NT2/D1 (cell line): ENCODE measurements around the gene IL16.

Experiments
- DNase-seq: peaks from one replicate; pipeline ENCODE4 v3.0.0-alpha.2; 2011; ENCODE audit warnings: low read depth, low spot score
- H3K27me3 ChIP-seq: 2 replicates; pipeline ENCODE4 v1.6.0; 2011; ENCODE audit warnings: mild to moderate bottlenecking; ENCODE audit not compliant: insufficient read length, insufficient read depth
- H3K36me3 ChIP-seq: 2 replicates; pipeline ENCODE4 v1.6.1; 2011; ENCODE audit warnings: mild to moderate bottlenecking, low read length, mixed read lengths; ENCODE audit not compliant: insufficient read depth, insufficient read length
- H3K4me1 ChIP-seq: 2 replicates; pipeline ENCODE4 v1.5.1; 2011; ENCODE audit not compliant: insufficient read depth, insufficient read length
- H3K4me3 ChIP-seq: 2 replicates; pipeline ENCODE4 v1.5.1; 2011; ENCODE audit warnings: low read depth; ENCODE audit not compliant: insufficient read length
- H3K9ac ChIP-seq: 2 replicates; pipeline ENCODE4 v1.6.0; 2011; ENCODE audit warnings: low read depth; ENCODE audit not compliant: insufficient read length
- H3K9me3 ChIP-seq: 2 replicates; pipeline ENCODE4 v1.5.1; 2011; ENCODE audit warnings: mild to moderate bottlenecking, low read length; ENCODE audit not compliant: insufficient read depth
- SUZ12 ChIP-seq: IDR thresholded peaks from 2 replicates; pipeline ENCODE4 v1.6.1; 2011; ENCODE audit not compliant: insufficient read length, insufficient read depth; ENCODE audit errors: extremely low read depth
- YY1 ChIP-seq: IDR thresholded peaks from 2 replicates; pipeline ENCODE4 v1.6.1; 2011; ENCODE audit not compliant: insufficient read length, insufficient read depth
- ZNF274 ChIP-seq: IDR thresholded peaks from 2 replicates; pipeline ENCODE4 v1.6.1; 2011; ENCODE audit warnings: mild to moderate bottlenecking, low read depth, low read length

The IL16 gene

DNA sequence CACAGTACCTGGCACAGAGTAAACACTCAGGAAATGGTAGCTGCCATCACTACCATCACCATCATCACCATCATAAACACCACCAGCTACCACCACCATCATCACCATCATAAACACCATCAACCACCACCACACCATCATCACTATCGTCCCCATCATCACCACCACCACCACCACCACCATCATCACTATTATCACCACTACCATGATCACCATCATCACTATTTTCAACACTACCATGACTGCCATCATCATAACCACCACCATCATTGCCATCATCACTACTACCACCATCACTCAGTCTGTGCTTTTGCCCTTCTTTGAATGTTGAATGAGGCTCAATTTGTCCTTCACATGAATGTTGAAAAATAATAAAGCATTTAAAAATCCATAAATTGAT, 21.2 kb upstream of the IL16 start:
- no peaks in the 10 kb centered on the region for H3K36me3 ChIP-seq
- no peaks in the 10 kb centered on the region for H3K9me3 ChIP-seq
- no peak overlapping the region for H3K4me3 ChIP-seq
- TF ChIP-seq SUZ12 (no peak), YY1 (no peak), ZNF274 (no peak)
- H3K27me3 ChIP-seq, result no peaks in the 10 kb centered on the region
- DNase-seq, result no peak
- H3K9ac ChIP-seq, result no peak overlapping the region
- H3K4me1 ChIP-seq, result no peaks in the 10 kb centered on the region

DNA sequence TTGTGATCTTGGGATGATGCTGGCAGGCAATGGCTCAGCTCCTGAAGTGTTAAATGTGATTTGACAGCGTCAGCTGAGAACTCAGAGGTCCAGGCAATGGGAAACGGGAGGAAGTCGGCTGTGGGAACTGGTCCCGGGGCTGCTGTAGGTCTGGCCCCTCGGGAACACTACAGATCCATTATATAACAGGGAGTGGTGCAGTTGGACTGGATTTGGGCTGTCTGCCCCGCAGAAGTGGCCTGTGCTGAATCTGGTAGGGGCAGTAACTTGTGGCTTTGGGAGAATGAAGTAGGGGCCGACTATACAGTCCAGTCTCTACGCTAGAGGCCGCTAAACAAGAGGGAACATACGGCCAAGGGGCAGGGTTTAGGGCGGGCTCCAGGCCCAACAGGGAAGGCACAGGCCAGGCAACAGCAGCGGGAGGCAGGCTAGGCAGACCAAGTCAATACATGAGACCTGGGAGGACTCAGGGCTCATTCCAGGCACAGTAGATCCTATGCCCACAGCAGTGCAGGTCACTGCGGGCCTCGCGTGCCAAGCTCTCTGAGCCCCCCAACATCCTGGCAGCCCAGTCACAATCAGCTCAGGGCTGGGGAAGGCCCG, 20.3 kb upstream of the IL16 start:
- TF ChIP-seq YY1 (no peak), SUZ12 (no peak), ZNF274 (no peak)
- no peaks in the 10 kb centered on the region for H3K36me3 ChIP-seq
- no peaks in the 10 kb centered on the region for H3K9me3 ChIP-seq
- no peak overlapping the region for H3K9ac ChIP-seq
- no peaks in the 10 kb centered on the region for H3K27me3 ChIP-seq
- DNase-seq, result no peak
- H3K4me3 ChIP-seq, result no peak overlapping the region
- H3K4me1 ChIP-seq, result no peaks in the 10 kb centered on the region

DNA sequence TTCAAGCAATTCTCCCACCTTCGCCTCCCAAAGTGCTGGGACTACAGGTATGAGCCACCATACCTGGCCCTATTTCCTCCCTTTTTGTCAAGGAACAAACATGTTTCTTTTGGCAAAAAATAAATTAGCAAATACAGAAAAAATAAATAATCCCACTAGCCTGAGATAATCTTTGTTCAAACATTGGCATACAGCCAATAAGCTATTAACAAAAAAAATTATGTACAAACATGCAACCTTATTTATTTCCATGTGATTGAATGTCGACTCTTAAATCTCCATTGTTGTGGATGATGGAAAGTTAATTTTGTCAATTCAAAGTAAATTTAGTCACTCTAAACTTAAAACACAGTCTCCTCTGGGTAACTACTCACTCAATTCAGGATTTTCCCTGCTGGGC, 18.3 kb upstream of the IL16 start:
- Histone ChIP-seq H3K4me1 (no peaks in the 10 kb centered on the region), H3K9me3 (no peaks in the 10 kb centered on the region)
- DNase-seq, result no peak

DNA sequence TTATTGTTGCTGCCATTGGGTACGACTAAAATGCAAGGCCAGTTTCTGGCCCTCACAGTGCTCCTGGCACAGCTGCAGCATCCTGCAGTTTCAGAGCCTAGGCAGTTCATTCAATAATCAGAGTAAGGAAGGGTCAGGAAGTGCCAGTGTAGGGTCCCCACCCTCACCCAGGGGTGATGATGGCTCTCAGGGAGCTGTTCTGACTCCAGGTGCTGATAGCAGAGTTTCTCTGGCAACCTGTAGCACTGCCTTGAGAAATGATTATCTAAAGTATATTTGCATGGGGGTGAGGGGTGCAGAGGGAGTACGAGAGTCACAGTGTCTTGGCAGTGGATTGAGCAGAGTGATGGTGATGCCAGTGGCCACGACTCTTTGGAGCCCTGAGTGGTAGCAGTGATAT, 15.5 kb upstream of the IL16 start:
- TF ChIP-seq YY1 (no peak), ZNF274 (no peak), SUZ12 (no peak)
- Histone ChIP-seq H3K4me3 (no peak overlapping the region), H3K36me3 (no peaks in the 10 kb centered on the region), H3K27me3 (no peaks in the 10 kb centered on the region), H3K4me1 (no peaks in the 10 kb centered on the region), H3K9ac (no peak overlapping the region), H3K9me3 (no peaks in the 10 kb centered on the region)
- DNase-seq, result no peak

More for the DNA sequence above, 18.3 kb upstream of the IL16 start:
- TF ChIP-seq ZNF274 (no peak), YY1 (no peak), SUZ12 (no peak)
- Histone ChIP-seq H3K36me3 (no peaks in the 10 kb centered on the region), H3K27me3 (no peaks in the 10 kb centered on the region), H3K9ac (no peak overlapping the region), H3K4me3 (no peak overlapping the region)

DNA sequence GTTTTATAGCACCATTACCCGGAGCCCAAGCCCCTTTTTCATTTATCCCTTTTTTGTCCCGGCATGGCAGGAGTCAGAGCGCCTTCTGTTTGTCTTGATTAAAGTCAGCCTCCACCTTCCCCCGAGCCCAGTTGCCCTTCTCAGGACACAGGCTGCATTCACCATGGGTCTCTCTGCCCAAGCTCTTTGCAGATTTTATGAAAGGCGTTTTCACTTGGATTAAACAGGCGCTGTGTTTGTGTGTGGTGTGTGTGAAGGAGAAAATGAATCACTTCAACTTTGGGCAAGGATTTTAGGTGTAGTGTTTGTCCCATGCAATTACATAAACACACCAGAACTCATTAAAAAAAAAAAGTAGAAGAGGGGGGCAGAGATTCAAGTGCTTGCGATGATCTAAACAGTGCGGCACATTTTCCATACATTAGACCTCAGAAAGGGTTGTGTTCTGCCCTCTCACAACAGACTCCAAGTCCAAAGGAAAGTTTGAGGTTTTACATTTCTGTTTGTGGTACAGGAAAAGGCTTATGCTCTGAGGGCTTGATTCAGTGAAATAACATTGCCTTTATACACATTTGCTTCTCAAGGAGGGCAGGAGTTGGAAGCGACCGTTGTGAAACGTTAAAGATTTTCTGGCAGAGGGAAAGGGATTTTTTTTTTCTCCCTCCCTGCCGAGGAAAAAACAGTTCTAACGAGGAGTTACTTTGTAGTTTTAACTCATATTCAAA, 14.5 kb upstream of the IL16 start:
- no peak for TF ChIP-seq SUZ12
- TF ChIP-seq ZNF274, result no peak
- TF ChIP-seq YY1, result no peak
- H3K9me3 ChIP-seq, result no peaks in the 10 kb centered on the region
- H3K27me3 ChIP-seq, result no peaks in the 10 kb centered on the region
- no peak overlapping the region for H3K9ac ChIP-seq
- DNase-seq, result no peak
- no peaks in the 10 kb centered on the region for H3K4me1 ChIP-seq
- H3K36me3 ChIP-seq, result no peaks in the 10 kb centered on the region
- no peak overlapping the region for H3K4me3 ChIP-seq

DNA sequence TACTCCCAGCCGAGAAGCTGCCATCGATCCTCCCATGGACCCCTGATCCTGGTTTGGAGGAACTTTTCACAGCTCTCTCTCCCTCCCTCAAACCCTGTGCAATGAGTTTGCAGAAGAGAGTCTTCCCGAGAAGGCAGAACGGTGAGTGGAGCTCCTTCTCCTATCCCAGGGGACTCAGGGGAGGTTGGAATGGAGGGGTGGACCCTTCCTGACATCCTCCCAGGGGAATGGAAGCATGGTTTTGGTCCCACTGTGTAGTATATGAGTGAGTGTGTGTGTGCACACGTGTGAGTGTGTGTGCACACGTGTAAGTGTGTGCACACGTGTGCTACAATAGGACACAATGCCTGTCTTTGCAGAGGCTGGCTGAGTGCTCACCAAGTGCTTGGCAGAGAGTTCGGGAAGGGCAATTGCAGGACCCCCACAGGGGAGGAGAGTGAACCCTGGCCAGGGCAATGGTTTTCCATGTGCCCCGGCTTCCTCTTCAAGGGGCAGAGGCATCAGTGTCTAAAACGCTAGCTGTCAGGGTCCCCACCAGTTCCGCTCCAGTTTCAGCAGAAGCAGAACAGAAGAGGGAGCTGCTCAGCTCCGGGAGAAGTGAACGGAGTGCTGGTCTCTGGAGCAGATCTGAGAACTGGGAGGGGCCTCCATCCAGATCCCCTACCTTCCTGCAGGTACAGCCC, 13.8 kb upstream of the IL16 start:
- TF ChIP-seq ZNF274, result no peak
- no peak for TF ChIP-seq SUZ12
- no peak for TF ChIP-seq YY1
- Histone ChIP-seq H3K4me3 (no peak overlapping the region), H3K36me3 (no peaks in the 10 kb centered on the region), H3K9me3 (no peaks in the 10 kb centered on the region), H3K9ac (no peak overlapping the region), H3K27me3 (no peaks in the 10 kb centered on the region), H3K4me1 (no peaks in the 10 kb centered on the region)
- no peak for DNase-seq

DNA sequence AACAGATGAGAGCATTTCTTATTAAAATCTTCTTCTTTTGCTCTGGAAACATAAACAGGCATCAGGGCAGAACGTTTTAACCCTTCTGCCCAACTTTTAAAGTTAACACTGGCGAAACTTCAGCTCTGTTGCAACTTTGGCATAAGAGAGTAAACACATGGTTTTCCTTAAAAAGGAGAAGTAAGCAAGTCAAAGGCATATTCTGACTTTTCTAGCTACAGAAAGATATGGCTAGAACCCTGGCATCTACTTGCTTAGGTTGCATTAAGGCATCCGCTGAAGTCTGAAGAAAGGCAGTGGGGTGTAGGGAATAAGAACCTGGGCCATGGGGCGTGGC, 13.3 kb upstream of the IL16 start:
- Histone ChIP-seq H3K9me3 (no peaks in the 10 kb centered on the region), H3K9ac (no peak overlapping the region), H3K36me3 (no peaks in the 10 kb centered on the region), H3K27me3 (peaks cover under 1% of the 10 kb centered on the region), H3K4me1 (no peaks in the 10 kb centered on the region), H3K4me3 (no peak overlapping the region)
- DNase-seq, result no peak
- TF ChIP-seq SUZ12 (no peak), YY1 (no peak), ZNF274 (no peak)
